Neural progenitor cell (in vitro differentiated cells): Measurements from ENCODE around the gene ANXA1.

Experiments used
- EZH2 ChIP-seq: fragments of 200-600 bp; sonication (generic); IDR thresholded peaks from 2 replicates; pipeline ENCODE4 v1.6.1; 2017; ENCODE audit warnings: antibody characterized with exemption, mild to moderate bottlenecking, moderate library complexity
- TF ChIP-seq, protein P1 (sequence below): fragments of 200-600 bp; sonication (generic); IDR thresholded peaks from 2 replicates; pipeline ENCODE4 v1.5.1; 2017; ENCODE audit warnings: antibody characterized with exemption, mild to moderate bottlenecking

GRCh38 chr9:73114958-73115357 lies 36.7 kb upstream of the ANXA1 start:
- TF ChIP-seq, protein P1, sequence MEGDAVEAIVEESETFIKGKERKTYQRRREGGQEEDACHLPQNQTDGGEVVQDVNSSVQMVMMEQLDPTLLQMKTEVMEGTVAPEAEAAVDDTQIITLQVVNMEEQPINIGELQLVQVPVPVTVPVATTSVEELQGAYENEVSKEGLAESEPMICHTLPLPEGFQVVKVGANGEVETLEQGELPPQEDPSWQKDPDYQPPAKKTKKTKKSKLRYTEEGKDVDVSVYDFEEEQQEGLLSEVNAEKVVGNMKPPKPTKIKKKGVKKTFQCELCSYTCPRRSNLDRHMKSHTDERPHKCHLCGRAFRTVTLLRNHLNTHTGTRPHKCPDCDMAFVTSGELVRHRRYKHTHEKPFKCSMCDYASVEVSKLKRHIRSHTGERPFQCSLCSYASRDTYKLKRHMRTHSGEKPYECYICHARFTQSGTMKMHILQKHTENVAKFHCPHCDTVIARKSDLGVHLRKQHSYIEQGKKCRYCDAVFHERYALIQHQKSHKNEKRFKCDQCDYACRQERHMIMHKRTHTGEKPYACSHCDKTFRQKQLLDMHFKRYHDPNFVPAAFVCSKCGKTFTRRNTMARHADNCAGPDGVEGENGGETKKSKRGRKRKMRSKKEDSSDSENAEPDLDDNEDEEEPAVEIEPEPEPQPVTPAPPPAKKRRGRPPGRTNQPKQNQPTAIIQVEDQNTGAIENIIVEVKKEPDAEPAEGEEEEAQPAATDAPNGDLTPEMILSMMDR = no peak
- no peak for TF ChIP-seq EZH2
